Right forelimb (tissue), 1 donor: ENCODE measurements around the gene RHOT2.

Experiments used
- DNase-seq: peaks from one replicate; pipeline ENCODE4 v3.0.0-alpha.2; 2018

RHOT2 gene

GRCh38 chr16:648071-648780 is 19.7 kb upstream of the RHOT2 start:
- DNase-seq = no peak

GRCh38 chr16:648781-649589 is 18.9 kb upstream of the RHOT2 start, which contains the start of gene WDR90:
Gene WDR90 (plus strand): TSS chr16:649365. CDS start chr16:649417, 52 bp downstream.
- DNase-seq = peak; percentile 96

GRCh38 chr16:649631-650030 is 18.3 kb upstream of the RHOT2 start:
- DNase-seq = no peak

- DNase-seq = no peak
Observed at GRCh38 chr16:651844-652243, 16.1 kb upstream of the RHOT2 start.

- no peak for DNase-seq
Observed at GRCh38 chr16:652454-653305, 15.3 kb upstream of the RHOT2 start.

- no peak for DNase-seq
Observed at GRCh38 chr16:654034-654433, 13.9 kb upstream of the RHOT2 start.

GRCh38 chr16:657487-657886 is 10.4 kb upstream of the RHOT2 start:
- no peak for DNase-seq

GRCh38 chr16:658679-659571 is 9.0 kb upstream of the RHOT2 start:
- DNase-seq = no peak

- DNase-seq = no peak
Observed at GRCh38 chr16:659618-660017, 8.3 kb upstream of the RHOT2 start.

GRCh38 chr16:660132-660458 is 7.8 kb upstream of the RHOT2 start:
- no peak for DNase-seq

GRCh38 chr16:660459-661183 is 7.3 kb upstream of the RHOT2 start:
- peak; percentile 87 for DNase-seq

GRCh38 chr16:661184-661821 is 6.6 kb upstream of the RHOT2 start:
- DNase-seq = no peak

GRCh38 chr16:662095-662494 is 5.8 kb upstream of the RHOT2 start:
- no peak for DNase-seq

GRCh38 chr16:662597-662996 is 5.3 kb upstream of the RHOT2 start:
- DNase-seq = no peak

GRCh38 chr16:666572-666971 is 1.4 kb upstream of the RHOT2 start:
- no peak for DNase-seq

GRCh38 chr16:667113-667779 is 686 bp upstream of the RHOT2 start:
- DNase-seq = no peak

- DNase-seq = no peak
Observed at GRCh38 chr16:668519-669171, 713 bp downstream of the RHOT2 start.

GRCh38 chr16:669666-670065 is 1.7 kb downstream of the RHOT2 start:
- DNase-seq = no peak

- DNase-seq = no peak
Observed at GRCh38 chr16:670485-671352, 2.8 kb downstream of the RHOT2 start.
